ENCODE measurements around the gene SARDH.

GRCh38 chr9:133707065-133707762 lies 30.9 kb downstream of the SARDH start:
- TF ChIP-seq EZH2 (IDR thresholded peaks at IDR 0.05; ENCODE audit: borderline replicate concordance, insufficient read depth, low read depth, low read length, poor library complexity, severe bottlenecking): no peak
- TF ChIP-seq, protein P1, sequence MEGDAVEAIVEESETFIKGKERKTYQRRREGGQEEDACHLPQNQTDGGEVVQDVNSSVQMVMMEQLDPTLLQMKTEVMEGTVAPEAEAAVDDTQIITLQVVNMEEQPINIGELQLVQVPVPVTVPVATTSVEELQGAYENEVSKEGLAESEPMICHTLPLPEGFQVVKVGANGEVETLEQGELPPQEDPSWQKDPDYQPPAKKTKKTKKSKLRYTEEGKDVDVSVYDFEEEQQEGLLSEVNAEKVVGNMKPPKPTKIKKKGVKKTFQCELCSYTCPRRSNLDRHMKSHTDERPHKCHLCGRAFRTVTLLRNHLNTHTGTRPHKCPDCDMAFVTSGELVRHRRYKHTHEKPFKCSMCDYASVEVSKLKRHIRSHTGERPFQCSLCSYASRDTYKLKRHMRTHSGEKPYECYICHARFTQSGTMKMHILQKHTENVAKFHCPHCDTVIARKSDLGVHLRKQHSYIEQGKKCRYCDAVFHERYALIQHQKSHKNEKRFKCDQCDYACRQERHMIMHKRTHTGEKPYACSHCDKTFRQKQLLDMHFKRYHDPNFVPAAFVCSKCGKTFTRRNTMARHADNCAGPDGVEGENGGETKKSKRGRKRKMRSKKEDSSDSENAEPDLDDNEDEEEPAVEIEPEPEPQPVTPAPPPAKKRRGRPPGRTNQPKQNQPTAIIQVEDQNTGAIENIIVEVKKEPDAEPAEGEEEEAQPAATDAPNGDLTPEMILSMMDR (IDR thresholded peaks at IDR 0.05): no peak
